HG03442 (cell line): ENCODE measurements around the gene ITGA11.

Experiments used
- ATAC-seq: cut with Tn5 transposase; IDR thresholded peaks from one replicate; pipeline ENCODE4 v1.9.1; 2021; ENCODE audit warnings: mild to moderate bottlenecking, moderate library complexity; ENCODE audit not compliant: unreplicated experiment

ITGA11 gene

DNA sequence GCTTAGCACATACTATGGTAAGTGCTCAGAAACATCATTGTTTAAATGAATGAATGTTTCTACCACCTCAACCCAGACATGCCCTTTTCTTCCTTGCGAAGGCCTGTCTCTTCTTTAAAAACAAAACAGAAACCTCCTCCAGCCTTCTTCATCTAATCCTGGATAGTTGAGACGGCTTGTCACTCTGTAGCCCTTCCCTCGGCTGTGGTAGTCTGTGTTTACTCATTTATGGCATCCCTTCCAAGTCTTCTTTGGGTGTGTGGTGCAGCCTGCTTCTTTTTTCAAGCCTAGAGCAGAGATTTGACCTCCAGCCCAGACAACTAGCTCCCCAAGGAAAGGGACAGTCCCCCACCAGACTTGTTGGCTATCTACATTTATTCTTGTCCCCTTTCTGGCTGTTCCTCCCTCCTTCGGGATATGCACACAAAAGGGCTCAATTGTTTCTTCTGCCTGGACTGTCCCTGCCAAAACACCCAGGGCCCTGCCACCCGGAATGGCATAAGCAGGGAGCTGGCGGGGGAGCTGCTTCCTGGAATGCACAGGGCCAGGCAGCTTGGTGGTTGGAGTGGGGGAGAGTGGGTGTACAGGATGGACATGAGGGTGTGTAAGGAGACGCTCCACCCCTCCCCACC lies 67.8 kb downstream of the ITGA11 start:
- ATAC-seq = no peak

DNA sequence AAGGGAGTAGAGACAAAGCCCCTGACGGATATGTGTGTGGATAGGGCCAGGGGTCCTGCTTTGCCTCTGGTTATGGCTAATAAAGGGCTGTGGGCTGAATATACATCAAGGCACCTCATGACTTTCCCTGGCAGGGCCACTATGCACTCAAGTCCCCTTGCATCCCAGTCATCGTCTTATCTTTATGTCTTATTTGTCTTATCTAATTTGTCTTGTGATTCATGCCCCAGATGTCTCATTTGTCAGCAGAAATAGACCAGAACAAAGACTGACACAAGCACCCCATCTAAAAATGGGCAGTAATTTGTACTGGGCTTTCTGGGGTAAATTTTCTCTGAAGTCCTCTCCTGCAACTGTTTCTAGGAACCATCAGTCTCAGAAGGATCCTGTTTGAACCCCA lies 68.6 kb downstream of the ITGA11 start:
- ATAC-seq = no peak

- ATAC-seq = no peak
Measured at GRCh38 chr15:68362537-68363126, 69.3 kb downstream of the ITGA11 start.

GRCh38 chr15:68360721-68361120 lies 71.2 kb downstream of the ITGA11 start:
- no peak for ATAC-seq

GRCh38 chr15:68356778-68357177 lies 75.2 kb downstream of the ITGA11 start:
- ATAC-seq = no peak

DNA sequence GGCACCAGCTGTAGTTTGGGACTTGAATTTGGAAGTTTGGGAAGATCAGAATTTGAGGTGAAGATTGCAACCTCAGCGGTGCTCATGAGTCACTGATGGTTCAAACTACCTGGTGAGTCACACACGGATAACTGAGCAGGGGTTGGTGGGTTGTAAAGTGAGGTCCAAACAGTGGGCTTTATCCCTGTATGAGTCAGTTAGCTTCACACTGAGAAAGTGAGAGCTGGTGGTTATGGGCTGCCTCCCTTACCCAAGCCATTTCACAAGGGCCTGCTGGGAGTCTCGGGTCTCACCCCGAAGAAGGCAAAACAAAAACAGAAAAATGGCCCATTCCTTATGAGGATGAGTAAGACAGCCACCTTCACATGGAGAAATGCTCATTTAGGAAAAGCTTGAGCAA lies 77.0 kb downstream of the ITGA11 start:
- ATAC-seq = no peak

DNA sequence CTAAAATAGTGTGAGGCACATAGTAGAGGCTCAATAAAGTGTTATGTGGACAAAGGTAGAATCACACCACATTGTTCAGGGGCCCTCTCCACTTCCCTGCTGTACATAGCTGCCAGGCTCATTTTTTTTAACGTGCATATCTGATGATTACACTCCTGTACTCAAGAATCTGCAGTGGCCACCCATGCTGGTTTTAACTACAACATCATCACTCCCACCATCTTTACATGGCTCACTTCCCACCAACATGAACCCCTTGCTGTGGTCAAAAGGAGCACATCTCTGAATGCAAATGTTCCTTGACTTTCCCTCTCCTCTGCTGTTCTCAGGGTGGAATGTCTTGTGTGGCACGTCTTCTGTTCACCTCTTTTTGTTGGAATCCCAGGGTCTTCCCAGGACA lies 77.7 kb downstream of the ITGA11 start:
- ATAC-seq = no peak

- ATAC-seq = no peak
Measured at GRCh38 chr15:68353421-68354135, 78.4 kb downstream of the ITGA11 start.

GRCh38 chr15:68352401-68353062 lies 79.4 kb downstream of the ITGA11 start:
- no peak for ATAC-seq

DNA sequence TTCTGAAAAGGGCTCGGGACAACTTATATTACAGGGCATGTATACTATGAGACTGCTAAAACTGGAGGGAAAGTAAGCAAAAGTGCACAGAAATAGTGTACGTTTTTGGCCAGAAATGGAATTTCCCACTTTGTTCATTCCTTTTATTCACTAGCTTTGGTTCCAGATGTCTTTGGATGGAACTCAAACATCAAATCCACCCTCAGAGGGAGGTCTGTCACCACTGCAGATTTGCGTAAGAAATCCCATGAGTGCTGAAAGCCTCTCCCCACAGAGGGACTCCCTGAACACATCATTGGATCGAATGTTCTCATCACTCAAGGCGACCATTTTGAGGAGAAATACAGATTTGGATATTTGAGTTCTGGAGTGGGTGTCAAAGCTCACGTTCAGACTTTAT lies 82.8 kb downstream of the ITGA11 start:
- no peak for ATAC-seq

- no peak for ATAC-seq
Measured at GRCh38 chr15:68348606-68349005, 83.4 kb downstream of the ITGA11 start.

- no peak for ATAC-seq
Measured at GRCh38 chr15:68348081-68348480, 83.9 kb downstream of the ITGA11 start.

DNA sequence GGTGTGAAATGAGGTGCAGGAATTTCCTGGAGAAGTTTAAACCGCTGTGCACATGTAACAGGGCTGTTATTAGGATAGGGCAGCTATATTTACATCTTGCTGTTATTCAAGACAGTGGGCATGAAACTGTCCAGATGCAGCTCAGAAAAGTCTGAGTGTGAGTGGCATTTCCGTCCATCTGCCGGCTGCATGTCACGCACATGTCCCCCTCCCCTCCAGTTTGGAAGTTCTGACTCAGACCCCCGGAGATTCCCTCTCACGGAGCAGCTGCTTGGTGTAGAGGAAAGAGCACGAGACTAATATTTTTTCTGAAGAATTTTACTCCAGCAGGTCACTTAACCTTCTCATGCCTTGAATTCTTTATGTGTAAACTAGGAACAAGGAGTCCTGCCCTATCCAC lies 84.6 kb downstream of the ITGA11 start:
- ATAC-seq = no peak

- ATAC-seq = no peak
Measured at GRCh38 chr15:68346979-68347378, 85.0 kb downstream of the ITGA11 start.

- no peak for ATAC-seq
Measured at GRCh38 chr15:68345481-68345880, 86.5 kb downstream of the ITGA11 start.

GRCh38 chr15:68344600-68344999 lies 87.4 kb downstream of the ITGA11 start:
- ATAC-seq = no peak

GRCh38 chr15:68343579-68344225 lies 88.3 kb downstream of the ITGA11 start:
- no peak for ATAC-seq

DNA sequence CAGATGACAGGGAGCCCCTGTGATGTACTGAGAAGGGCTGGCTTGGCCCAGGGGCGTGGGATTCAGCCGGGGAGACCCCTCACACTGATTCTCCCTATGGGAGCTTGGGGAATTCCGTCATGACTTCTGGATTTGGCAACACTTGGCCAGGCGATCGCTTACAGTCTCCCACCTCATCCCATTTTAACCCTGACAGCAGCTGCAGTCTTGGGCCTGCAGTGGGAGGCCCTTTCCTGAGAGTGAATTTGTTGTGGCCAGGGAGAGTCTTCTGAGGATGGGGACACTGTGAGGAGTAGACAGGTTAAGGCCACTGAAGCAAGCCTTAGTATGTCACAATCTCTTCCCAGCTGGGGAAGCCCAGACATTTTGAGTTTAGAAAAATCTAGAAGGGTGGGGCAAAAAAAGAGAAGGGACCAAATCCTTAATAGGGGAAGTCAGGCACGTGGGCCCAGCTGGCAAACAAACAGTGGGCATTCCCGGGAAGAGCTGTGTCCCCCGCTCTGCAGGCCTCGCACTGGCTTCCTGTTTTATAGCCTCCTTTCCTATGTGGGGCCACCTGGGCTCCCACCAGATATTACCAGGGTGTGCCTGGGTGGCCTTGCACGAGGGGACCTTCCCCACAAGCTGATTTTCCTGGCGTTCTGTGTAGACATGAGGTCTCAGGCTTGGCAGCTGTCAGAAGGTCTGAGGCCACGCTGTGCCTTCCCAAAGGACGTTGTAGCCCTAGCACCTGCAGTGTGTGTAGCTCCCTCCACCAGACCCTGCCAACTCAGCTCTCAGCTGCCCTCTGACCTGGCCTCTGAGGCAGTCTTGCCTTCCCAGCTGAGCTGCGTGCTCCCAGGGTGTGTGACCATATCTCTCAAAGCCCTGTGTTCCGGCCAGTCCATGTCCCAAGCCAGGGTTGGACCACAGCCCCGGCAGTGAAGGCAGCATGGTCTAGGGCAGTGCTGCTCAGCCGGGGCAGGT lies 89.9 kb downstream of the ITGA11 start:
- no peak for ATAC-seq

GRCh38 chr15:68340726-68341671 lies 91.0 kb downstream of the ITGA11 start:
- ATAC-seq = no peak
